ENCODE data around the gene CCDC192. TPM values are rescaled to one million over a fixed set of nuclear protein-coding genes. Genes with fewer than 3 reads are reported as not detected.

Gene CCDC192
- total RNA-seq, 1 experiment from 2014 or later = not detected

- Histone ChIP-seq H3K9me3 (ENCODE audit: low read depth, low read length, poor library complexity, severe bottlenecking) (no peaks in the 10 kb centered on the region), H3K27me3 (replicated peaks; ENCODE audit: insufficient read depth, low read depth, low read length, poor library complexity) (peaks cover 4% of the 10 kb centered on the region), H3K4me1 (ENCODE audit: insufficient read depth, low read length, poor library complexity, severe bottlenecking) (no peaks in the 10 kb centered on the region), H3K4me3 (ENCODE audit: low read depth, low read length, poor library complexity, severe bottlenecking) (no peak overlapping the region), H3K27ac (ENCODE audit: low read depth, low read length, poor library complexity, severe bottlenecking) (no peak overlapping the region), H3K36me3 (ENCODE audit: insufficient read depth, low read length, poor library complexity, severe bottlenecking) (no peaks in the 10 kb centered on the region)
- intact Hi-C loops (cut with micrococcal nuclease; ENCODE audit: unreplicated experiment) = no loop called here
- no peak for DNase-seq (ENCODE audit: low spot score)
- no TSS peak for BruUV-seq (replicated peaks)
- TF ChIP-seq EZH2 (IDR thresholded peaks at IDR 0.05; ENCODE audit: borderline replicate concordance, low read depth, low read length, poor library complexity, severe bottlenecking) (no peak), CTCF (conservative IDR thresholded peaks at IDR 0.05; ENCODE audit: low read depth, low read length) (no peak)
- CTCF ChIA-PET = no interaction called here
- POLR2A ChIA-PET (ENCODE audit: low non-redundant PET) = no interaction called here
Measured at GRCh38 chr5:127680595-127680994, 22.6 kb upstream of the CCDC192 start.

- no peak overlapping the region for H3K4me3 ChIP-seq (ENCODE audit: low read depth, low read length, poor library complexity, severe bottlenecking)
Measured at GRCh38 chr5:127683008-127683407, 20.2 kb upstream of the CCDC192 start.

GRCh38 chr5:127684726-127685467 is 18.3 kb upstream of the CCDC192 start:
- TF ChIP-seq CTCF (conservative IDR thresholded peaks at IDR 0.05; ENCODE audit: low read depth, low read length) = no peak
- no peak for TF ChIP-seq EZH2 (IDR thresholded peaks at IDR 0.05; ENCODE audit: borderline replicate concordance, low read depth, low read length, poor library complexity, severe bottlenecking)
- no TSS peak for BruUV-seq (replicated peaks)
- POLR2A ChIA-PET (ENCODE audit: low non-redundant PET) = no interaction called here
- no peak for DNase-seq (ENCODE audit: low spot score)
- Histone ChIP-seq H3K27me3 (replicated peaks; ENCODE audit: insufficient read depth, low read depth, low read length, poor library complexity) (peaks cover 4% of the 10 kb centered on the region), H3K36me3 (ENCODE audit: insufficient read depth, low read length, poor library complexity, severe bottlenecking) (no peaks in the 10 kb centered on the region), H3K4me1 (ENCODE audit: insufficient read depth, low read length, poor library complexity, severe bottlenecking) (no peaks in the 10 kb centered on the region), H3K27ac (ENCODE audit: low read depth, low read length, poor library complexity, severe bottlenecking) (no peak overlapping the region), H3K4me3 (ENCODE audit: low read depth, low read length, poor library complexity, severe bottlenecking) (no peak overlapping the region), H3K9me3 (ENCODE audit: low read depth, low read length, poor library complexity, severe bottlenecking) (no peaks in the 10 kb centered on the region)
- CTCF ChIA-PET = interaction anchor here (0.5 kb wide), 1 partner anchor 14 kb away, joined by 3 read pairs; no protein-coding TSS in a partner anchor
- intact Hi-C loops (cut with micrococcal nuclease; ENCODE audit: unreplicated experiment) = no loop called here

More at GRCh38 chr5:127683008-127683407, 20.2 kb upstream of the CCDC192 start:
- TF ChIP-seq CTCF (conservative IDR thresholded peaks at IDR 0.05; ENCODE audit: low read depth, low read length) = no peak
- TF ChIP-seq EZH2 (IDR thresholded peaks at IDR 0.05; ENCODE audit: borderline replicate concordance, low read depth, low read length, poor library complexity, severe bottlenecking) = no peak
- DNase-seq (ENCODE audit: low spot score) = no peak
- Histone ChIP-seq H3K9me3 (ENCODE audit: low read depth, low read length, poor library complexity, severe bottlenecking) (no peaks in the 10 kb centered on the region), H3K27me3 (replicated peaks; ENCODE audit: insufficient read depth, low read depth, low read length, poor library complexity) (peaks cover 4% of the 10 kb centered on the region), H3K27ac (ENCODE audit: low read depth, low read length, poor library complexity, severe bottlenecking) (no peak overlapping the region), H3K36me3 (ENCODE audit: insufficient read depth, low read length, poor library complexity, severe bottlenecking) (no peaks in the 10 kb centered on the region), H3K4me1 (ENCODE audit: insufficient read depth, low read length, poor library complexity, severe bottlenecking) (no peaks in the 10 kb centered on the region)
- CTCF ChIA-PET = no interaction called here
- POLR2A ChIA-PET (ENCODE audit: low non-redundant PET) = no interaction called here
- no TSS peak for BruUV-seq (replicated peaks)
- intact Hi-C loops (cut with micrococcal nuclease; ENCODE audit: unreplicated experiment) = no loop called here
